ENCODE results near the gene CD300A.

DNA sequence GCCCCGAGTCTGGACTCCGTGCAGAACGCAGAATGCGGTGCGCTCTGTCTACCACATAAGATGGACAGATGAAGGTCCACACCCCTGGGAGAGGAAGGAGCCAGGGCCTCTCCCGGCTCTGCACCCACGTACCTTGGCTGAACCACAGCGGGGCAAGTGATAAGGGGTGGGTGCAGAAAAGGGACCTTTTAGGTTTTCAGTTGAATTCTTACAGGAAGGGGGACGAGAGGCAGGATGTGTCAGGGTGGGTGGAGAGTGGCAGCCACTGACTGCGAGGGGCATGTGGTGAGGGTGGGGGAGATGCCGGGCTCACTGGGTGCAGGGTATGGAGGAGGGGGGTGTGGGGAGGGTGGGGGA lies 372 bp downstream of the CD300A start:
- TF ChIP-seq, protein P1, sequence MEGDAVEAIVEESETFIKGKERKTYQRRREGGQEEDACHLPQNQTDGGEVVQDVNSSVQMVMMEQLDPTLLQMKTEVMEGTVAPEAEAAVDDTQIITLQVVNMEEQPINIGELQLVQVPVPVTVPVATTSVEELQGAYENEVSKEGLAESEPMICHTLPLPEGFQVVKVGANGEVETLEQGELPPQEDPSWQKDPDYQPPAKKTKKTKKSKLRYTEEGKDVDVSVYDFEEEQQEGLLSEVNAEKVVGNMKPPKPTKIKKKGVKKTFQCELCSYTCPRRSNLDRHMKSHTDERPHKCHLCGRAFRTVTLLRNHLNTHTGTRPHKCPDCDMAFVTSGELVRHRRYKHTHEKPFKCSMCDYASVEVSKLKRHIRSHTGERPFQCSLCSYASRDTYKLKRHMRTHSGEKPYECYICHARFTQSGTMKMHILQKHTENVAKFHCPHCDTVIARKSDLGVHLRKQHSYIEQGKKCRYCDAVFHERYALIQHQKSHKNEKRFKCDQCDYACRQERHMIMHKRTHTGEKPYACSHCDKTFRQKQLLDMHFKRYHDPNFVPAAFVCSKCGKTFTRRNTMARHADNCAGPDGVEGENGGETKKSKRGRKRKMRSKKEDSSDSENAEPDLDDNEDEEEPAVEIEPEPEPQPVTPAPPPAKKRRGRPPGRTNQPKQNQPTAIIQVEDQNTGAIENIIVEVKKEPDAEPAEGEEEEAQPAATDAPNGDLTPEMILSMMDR (optimal IDR thresholded peaks at IDR 0.05 in 1 of 3, IDR thresholded peaks at IDR 0.05 in 1 of 3, conservative IDR thresholded peaks at IDR 0.05 in 1 of 3; ENCODE audit: extremely low read depth in 1 of 3, insufficient read depth in 2 of 3, low read length in 3 of 3): no peak
- TF ChIP-seq EZH2 (IDR thresholded peaks at IDR 0.05; ENCODE audit: low read length): no peak
